ENCODE measurements around the gene MAP2K6.

MAP2K6 gene

GRCh38 chr17:69427486-69428197, 13.1 kb downstream of the MAP2K6 start:
- no peak for DNase-seq (ENCODE audit: low spot score)

GRCh38 chr17:69428252-69428980, 13.9 kb downstream of the MAP2K6 start:
- no peak for DNase-seq (ENCODE audit: low spot score)

- no peak for DNase-seq (ENCODE audit: low spot score)
These were observed 16.0 kb downstream of the MAP2K6 start for GRCh38 chr17:69430488-69430887.

GRCh38 chr17:69431835-69432234, 17.3 kb downstream of the MAP2K6 start:
- no peak for DNase-seq (ENCODE audit: low spot score)

GRCh38 chr17:69433093-69433492, 18.6 kb downstream of the MAP2K6 start:
- DNase-seq (ENCODE audit: low spot score) = no peak

- DNase-seq (ENCODE audit: low spot score) = no peak
These were observed 19.7 kb downstream of the MAP2K6 start for GRCh38 chr17:69434164-69434579.

- no peak for DNase-seq (ENCODE audit: low spot score)
These were observed 21.6 kb downstream of the MAP2K6 start for GRCh38 chr17:69435971-69436696.

GRCh38 chr17:69437475-69437874, 23.0 kb downstream of the MAP2K6 start:
- no peak for DNase-seq (ENCODE audit: low spot score)

GRCh38 chr17:69438776-69439175, 24.3 kb downstream of the MAP2K6 start:
- no peak for DNase-seq (ENCODE audit: low spot score)

- no peak for DNase-seq (ENCODE audit: low spot score)
These were observed 26.7 kb downstream of the MAP2K6 start for GRCh38 chr17:69441179-69441578.

GRCh38 chr17:69443138-69443537, 28.6 kb downstream of the MAP2K6 start:
- DNase-seq (ENCODE audit: low spot score) = no peak

GRCh38 chr17:69444023-69444422, 29.5 kb downstream of the MAP2K6 start:
- no peak for DNase-seq (ENCODE audit: low spot score)

GRCh38 chr17:69445132-69445531, 30.6 kb downstream of the MAP2K6 start:
- DNase-seq (ENCODE audit: low spot score) = no peak

GRCh38 chr17:69447726-69448125, 33.2 kb downstream of the MAP2K6 start:
- DNase-seq (ENCODE audit: low spot score) = no peak

- no peak for DNase-seq (ENCODE audit: low spot score)
These were observed 34.1 kb downstream of the MAP2K6 start for GRCh38 chr17:69448431-69449102.

- DNase-seq (ENCODE audit: low spot score) = no peak
These were observed 35.6 kb downstream of the MAP2K6 start for GRCh38 chr17:69450131-69450530.

- no peak for DNase-seq (ENCODE audit: low spot score)
These were observed 36.4 kb downstream of the MAP2K6 start for GRCh38 chr17:69450918-69451317.

GRCh38 chr17:69451416-69452394, 37.2 kb downstream of the MAP2K6 start:
- DNase-seq (ENCODE audit: low spot score) = no peak

GRCh38 chr17:69452664-69453260, 38.3 kb downstream of the MAP2K6 start:
- no peak for DNase-seq (ENCODE audit: low spot score)

- no peak for DNase-seq (ENCODE audit: low spot score)
These were observed 39.6 kb downstream of the MAP2K6 start for GRCh38 chr17:69454051-69454450.

- no peak for DNase-seq (ENCODE audit: low spot score)
These were observed 40.5 kb downstream of the MAP2K6 start for GRCh38 chr17:69455040-69455439.

Measured in CD4-positive, alpha-beta T cell treated with Interleukin-15 for 4 hours (primary cell).